Right lung (tissue), 10 donors: ENCODE measurements around the gene TMEM178B. TPM values are rescaled to one million over a fixed set of nuclear protein-coding genes. Genes with fewer than 3 reads are reported as not detected.
"Not testable (repeated sequence)": the region's sequence is repeated elsewhere in the genome, so short reads cannot be mapped to it uniquely, and the experiment has no call there.

Experiments used
- DNase-seq, 2 donors: peaks; one replicate each; pipeline ENCODE4 v3.0.0-alpha.2; 2013
- long read RNA-seq, 8 donors: transcript quantifications; one replicate each; lab custom pipeline, GENCODE V29; 2026
- polyA plus RNA-seq, 5 donors: library from polyadenylated mRNA; unstranded; fragments of 120-200 nt; gene quantifications; one replicate each; pipeline versions ENCODE4 v1.2.1 to v1.2.3, GENCODE V29; 2013; ENCODE audit warnings: inconsistent platforms in 1 of 5, low replicate concordance in 1 of 5; ENCODE audit not compliant: insufficient read length in 5 of 5, insufficient read depth in 1 of 5

TMEM178B gene
- polyA plus RNA-seq: 1 to 10 TPM; 2.8 to 5.2 (median 3.4) TPM
- long read RNA-seq, donor 1, partial matches to known transcripts: 0 of 1 reads
- long read RNA-seq, donor 1, other reads (novel, unspliced or antisense): 0 of 1 reads
- long read RNA-seq, donor 2: 0 reads
- long read RNA-seq, donor 3: 0 reads
- long read RNA-seq, donor 4, partial matches to known transcripts: 0 of 1 reads
- long read RNA-seq, donor 4, other reads (novel, unspliced or antisense): 0 of 1 reads
- long read RNA-seq, donor 5: 0 reads
- long read RNA-seq, donor 6: 0 reads
- long read RNA-seq, donor 7: 0 reads
- long read RNA-seq, donor 8: 0 reads

DNA sequence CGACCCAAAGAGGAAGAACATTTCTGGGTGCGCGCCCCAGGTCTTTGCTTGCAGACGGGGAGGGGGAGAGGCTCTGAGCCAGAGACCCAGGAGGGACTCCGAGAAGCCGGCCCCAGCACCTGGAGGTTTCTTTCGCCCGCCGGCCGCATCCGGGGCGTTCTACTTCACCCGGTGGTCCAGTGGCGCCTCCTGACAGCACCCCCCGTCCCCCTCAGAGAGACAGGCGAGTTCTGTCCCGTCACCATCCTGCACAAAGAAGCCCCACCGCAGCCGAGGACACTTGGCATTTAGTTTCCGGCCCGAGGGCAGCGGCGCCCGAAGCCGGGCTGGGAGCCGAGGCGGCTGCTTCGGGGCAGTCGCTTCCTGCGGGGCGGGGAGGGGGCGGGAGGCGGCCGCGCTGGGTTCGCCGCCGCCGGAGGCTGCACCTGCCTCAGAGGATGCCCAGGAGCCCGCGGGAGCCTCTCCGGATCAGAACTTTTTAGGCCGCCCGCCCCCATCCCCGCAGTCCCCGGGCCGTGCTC, at the start of gene TMEM178B:
Gene TMEM178B (plus strand): TSS at position 424 of the 521 bp plus-strand sequence.
- DNase-seq: no peak

GRCh38 chr7:141024668-141025067, 49.2 kb upstream of the TMEM178B start:
- no peak for DNase-seq

DNA sequence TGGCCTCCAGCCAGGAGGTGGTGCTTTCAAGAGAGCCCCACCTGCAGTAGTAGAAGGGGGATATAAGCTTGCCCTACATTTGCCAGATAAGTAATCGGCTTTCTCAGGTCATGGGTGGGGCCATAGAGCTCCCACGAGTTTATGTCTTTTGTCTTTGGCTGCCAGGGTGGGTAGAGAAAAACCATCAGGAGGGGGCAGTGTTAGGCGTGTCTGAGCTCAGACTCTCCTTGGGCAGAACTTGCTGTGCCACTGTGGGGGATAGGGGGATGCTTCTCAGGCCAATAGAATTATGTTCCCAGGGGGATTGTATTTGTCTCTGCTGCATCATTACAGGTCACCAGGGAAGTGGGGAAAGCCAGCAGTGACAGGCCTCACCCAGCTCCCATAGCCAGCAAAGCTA, 46.8 kb upstream of the TMEM178B start:
- no peak for DNase-seq

DNA sequence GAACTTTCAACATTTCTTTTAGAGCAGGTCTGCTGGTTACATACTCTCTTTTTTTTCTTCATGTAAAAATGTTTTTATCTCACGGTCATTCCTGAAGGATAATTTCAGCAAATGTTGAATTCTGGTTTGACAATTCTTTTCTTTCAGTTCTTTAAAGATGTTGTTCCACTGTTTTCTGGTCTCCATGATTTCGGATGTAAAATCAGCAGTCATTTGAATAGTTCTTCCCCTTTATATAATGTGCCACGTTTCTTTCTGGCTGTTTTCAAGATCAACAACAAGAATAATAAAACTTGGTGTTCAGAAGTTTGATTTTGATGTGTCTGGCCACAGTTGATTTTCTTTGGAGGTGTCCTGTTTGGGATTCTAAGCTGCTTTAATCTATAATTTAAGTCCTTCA, 45.1 kb upstream of the TMEM178B start:
- DNase-seq: no peak

- DNase-seq: not testable (repeated sequence)
Observed at GRCh38 chr7:141032539-141033323, 41.1 kb upstream of the TMEM178B start.

- not testable (repeated sequence) for DNase-seq
Observed at GRCh38 chr7:141038100-141038499, 35.8 kb upstream of the TMEM178B start.

DNA sequence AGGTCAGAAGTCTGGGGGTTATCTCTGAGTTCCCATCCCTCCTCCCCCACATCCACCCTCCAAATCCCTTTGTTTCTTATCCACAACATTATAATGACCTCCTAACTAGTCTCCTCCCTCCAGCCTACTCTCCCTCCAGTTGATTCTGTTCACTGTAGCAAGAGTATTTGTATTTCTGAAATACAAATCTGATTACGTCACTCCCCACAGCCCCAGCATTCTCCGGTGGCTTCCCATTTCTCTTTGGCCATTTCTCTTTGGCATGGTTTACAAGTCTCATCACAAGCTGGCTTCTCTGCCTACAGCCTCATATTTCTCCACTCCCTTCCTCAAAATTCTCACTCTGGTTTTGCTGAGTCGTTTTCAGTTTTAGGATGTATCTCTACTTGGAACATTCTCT, 34.5 kb upstream of the TMEM178B start:
- DNase-seq: no peak

GRCh38 chr7:141042222-141043193, 31.4 kb upstream of the TMEM178B start:
- no peak for DNase-seq

- no peak for DNase-seq
Observed at GRCh38 chr7:141043616-141044015, 30.2 kb upstream of the TMEM178B start.

- no peak for DNase-seq
Observed at GRCh38 chr7:141045126-141045841, 28.6 kb upstream of the TMEM178B start.

DNA sequence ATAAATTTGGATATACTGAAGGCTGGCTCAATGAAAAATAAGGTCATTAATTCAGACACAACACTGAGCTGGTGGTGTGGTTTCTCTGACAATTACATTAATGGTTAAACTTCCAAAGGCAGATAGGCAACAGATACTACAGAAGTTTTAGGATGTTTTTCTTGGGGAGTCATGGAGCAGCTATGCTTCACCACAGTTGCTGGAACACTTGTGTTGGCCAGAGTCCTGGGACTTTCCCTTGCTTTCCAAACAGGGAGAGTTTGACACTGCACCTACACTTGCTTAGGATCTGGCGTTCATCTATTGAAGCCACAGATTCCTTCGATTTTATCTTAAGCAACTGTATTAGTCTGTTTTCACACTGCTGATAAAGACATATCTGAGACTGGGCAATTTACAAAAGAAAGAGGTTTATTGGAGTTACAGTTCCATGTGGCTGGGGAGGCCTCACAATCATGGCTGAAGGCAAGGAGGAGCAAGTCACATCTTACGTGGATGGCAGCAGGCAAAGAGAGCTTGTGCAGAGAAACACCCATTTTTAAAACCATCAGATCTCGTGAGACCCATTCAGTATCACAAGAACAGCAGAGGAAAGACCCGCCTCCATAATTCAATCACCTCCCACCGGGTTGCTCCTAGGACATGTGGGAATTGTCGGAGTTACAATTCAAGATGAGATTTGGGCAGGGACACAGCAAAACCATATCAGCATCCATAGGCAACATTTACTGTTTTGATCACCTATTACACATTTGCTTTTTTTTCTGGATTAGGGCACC, 27.8 kb upstream of the TMEM178B start:
- DNase-seq: no peak

- no peak for DNase-seq
Observed at GRCh38 chr7:141053626-141054025, 20.2 kb upstream of the TMEM178B start.

DNA sequence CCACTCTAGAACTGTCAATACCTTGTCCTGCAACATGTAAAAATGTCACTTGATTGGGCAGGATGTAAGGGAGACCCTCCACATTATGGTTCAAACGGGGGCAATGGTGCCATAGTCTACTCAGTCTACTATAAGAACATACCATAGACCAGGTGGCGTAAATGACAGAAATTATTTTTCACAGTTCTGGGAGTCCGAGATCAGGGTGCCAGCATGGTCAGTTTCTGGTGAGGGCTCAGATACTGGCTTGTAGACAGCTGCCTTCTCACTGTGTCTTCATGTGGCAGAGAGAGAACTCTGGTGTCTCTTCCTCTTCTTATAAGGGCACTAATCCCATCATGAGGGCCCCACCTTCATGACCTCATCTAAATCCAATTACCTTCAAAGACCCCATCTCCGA, 18.7 kb upstream of the TMEM178B start:
- DNase-seq: no peak

- DNase-seq: no peak
Observed at GRCh38 chr7:141057788-141058187, 16.1 kb upstream of the TMEM178B start.

GRCh38 chr7:141067856-141068255, 6.0 kb upstream of the TMEM178B start:
- not testable (repeated sequence) for DNase-seq

GRCh38 chr7:141071260-141071854, 2.5 kb upstream of the TMEM178B start:
- peak; percentile 54 to 67 for DNase-seq

GRCh38 chr7:141071855-141072547, 1.9 kb upstream of the TMEM178B start:
- DNase-seq: no peak

DNA sequence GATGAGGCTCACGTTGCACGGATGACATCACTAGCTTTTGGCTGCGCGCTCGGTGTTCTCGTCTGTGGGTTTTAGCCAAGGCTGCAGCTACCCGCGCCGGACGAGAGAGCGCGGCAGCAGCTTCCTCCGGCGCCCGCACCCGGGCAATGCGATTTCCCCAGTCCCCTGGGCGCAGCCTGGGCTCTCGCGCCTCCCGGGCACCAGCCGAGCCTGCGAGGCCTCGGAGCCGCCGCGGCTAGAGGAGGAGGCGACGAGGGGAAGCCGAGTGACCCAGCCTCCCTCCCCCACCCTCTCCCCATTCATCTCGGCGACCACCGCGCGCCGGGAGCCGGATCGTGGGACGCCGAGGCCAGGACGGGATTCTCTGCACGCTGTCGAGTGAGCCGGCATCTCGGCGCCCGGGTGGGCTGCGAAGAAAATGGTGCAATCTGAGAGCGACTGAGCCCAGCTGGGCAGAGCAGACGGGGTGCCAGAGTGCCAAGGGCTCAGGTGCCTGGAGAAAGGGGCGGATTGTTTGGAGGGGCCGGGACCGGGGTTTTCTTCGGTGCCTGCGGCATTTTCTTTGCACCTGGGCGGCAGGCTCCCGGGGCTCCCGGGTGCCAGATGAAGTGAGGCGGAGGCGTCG, 1.2 kb upstream of the TMEM178B start:
- peak; percentile 64 to 79 for DNase-seq
